GM13976 (cell line): ENCODE results near the gene XRCC3.

Source experiments
- DNase-seq: peaks from one replicate; pipeline ENCODE4 v3.0.0; 2012; ENCODE audit warnings: low spot score
- in situ Hi-C: fragments of 300-500 bp; cut with MboI; formaldehyde crosslinking; loops from one replicate; pipeline ENCODE4 v1.12.0; 2022; ENCODE audit warnings: low sequenced_read_pairs, mixed read lengths, inconsistent platforms; ENCODE audit not compliant: unreplicated experiment
- TF ChIP-seq, protein P1 (sequence below): IDR thresholded peaks from 2 replicates; pipeline ENCODE4 v1.5.1; 2012; ENCODE audit warnings: borderline replicate concordance, mild to moderate bottlenecking; ENCODE audit not compliant: insufficient read depth; ENCODE audit errors: extremely low read depth, missing control alignments, control extremely low read depth

The XRCC3 gene

DNA sequence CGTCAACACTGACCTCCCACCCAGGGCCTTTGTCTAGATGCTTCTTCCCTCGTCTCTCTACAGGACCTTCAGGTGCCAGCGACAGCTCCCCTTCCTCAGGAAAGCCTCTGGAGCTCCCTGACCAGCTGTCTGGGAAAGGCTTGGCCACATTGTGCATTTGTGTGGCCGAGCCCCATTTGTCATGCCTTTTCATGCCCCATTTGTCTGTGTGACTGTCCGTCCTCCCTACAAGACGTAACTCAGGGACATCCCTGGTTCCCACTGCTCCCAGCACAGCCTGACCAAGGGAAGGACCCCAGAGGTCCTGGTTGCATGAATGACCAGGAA lies 24.2 kb upstream of the XRCC3 start:
- DNase-seq = no peak
- in situ Hi-C loops = no loop called here
- TF ChIP-seq, protein P1, sequence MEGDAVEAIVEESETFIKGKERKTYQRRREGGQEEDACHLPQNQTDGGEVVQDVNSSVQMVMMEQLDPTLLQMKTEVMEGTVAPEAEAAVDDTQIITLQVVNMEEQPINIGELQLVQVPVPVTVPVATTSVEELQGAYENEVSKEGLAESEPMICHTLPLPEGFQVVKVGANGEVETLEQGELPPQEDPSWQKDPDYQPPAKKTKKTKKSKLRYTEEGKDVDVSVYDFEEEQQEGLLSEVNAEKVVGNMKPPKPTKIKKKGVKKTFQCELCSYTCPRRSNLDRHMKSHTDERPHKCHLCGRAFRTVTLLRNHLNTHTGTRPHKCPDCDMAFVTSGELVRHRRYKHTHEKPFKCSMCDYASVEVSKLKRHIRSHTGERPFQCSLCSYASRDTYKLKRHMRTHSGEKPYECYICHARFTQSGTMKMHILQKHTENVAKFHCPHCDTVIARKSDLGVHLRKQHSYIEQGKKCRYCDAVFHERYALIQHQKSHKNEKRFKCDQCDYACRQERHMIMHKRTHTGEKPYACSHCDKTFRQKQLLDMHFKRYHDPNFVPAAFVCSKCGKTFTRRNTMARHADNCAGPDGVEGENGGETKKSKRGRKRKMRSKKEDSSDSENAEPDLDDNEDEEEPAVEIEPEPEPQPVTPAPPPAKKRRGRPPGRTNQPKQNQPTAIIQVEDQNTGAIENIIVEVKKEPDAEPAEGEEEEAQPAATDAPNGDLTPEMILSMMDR = no peak

DNA sequence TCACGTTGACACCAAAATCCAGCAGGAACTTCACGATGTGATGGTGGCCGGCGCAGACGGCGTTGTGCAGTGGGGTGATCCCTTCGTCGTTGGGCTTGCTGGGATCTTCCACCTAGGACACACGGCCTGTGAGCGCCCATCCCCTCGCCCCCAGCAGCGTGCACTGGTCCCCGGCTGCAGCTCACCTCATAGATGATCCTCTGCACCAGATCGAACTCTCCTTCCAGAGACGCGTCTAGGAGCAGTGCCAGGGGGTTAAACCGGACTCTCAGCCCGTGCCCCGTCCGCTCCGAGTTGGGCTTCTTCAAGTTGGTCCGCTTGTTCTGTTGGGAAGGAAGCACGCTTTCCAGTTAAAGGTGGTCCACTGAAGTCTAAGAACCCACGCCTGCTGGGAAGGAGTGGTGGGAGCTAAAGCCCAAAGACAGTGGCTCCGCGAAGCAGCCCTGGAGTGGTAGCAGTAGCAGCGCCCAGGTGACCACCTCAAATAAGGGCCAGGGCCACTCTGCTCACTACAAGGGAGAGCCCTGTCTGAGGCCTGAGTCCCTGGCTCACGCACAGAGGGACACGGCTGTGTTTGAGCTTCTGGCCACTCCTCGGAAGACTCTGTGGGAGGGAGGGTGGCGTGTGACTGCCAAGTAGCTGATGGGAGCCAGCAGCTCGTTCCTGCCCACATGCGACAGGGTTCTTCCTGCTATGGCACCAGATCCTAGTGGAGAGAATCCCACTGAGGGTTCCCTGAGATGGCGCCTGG lies 23.6 kb upstream of the XRCC3 start:
- TF ChIP-seq, protein P1 = no peak
- in situ Hi-C loops = no loop called here
- no peak for DNase-seq

DNA sequence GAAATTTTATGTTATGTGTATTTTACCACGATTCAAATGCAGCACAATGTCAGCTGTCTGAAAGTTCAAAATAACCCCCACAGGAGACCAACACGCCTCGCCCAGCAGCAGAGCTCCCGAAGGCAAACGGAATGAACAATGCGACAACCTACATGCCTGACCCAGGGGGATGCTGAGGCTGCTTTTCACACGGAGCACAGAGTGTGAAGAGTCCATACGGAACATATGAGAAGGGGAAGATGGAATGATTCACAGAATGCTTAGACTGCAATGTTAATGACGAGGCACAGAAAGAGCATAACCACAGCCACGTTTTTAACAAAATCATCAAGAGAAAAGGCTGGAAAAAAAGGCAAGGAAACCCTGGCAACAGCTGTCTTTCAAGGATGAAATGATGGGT lies 22.9 kb upstream of the XRCC3 start:
- in situ Hi-C loops = no loop called here
- DNase-seq = no peak
- TF ChIP-seq, protein P1 = no peak

DNA sequence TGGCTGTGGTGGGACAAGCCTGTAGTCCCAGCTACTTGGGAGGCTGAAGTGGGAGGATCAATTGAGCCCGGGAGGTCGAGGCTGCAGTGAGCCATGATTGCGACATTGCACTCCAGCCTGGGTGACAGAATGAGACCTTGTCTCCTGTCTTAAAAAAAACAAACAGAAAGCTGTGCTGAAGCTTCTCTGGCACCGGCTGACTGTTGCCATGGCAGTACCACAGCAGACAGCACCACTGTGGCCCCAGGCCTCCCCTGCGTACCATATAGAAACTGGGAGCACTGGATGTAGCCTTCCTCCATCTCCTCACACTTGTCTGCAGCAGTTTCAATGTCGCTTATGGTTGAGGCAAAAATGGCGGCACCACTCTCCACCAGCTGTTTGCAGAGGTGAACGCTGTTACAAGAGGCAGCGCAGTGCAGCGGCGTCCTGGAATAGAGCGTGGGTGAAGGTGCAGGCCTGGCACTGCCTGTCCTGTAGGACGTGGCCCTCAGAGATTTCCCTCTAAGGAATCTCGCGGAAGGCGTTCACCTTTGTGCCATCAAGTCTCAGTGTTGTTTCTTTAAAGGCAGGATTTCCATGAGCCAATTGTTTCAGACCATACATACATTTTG lies 22.3 kb upstream of the XRCC3 start:
- DNase-seq = no peak
- TF ChIP-seq, protein P1 = no peak
- in situ Hi-C loops = no loop called here

DNA sequence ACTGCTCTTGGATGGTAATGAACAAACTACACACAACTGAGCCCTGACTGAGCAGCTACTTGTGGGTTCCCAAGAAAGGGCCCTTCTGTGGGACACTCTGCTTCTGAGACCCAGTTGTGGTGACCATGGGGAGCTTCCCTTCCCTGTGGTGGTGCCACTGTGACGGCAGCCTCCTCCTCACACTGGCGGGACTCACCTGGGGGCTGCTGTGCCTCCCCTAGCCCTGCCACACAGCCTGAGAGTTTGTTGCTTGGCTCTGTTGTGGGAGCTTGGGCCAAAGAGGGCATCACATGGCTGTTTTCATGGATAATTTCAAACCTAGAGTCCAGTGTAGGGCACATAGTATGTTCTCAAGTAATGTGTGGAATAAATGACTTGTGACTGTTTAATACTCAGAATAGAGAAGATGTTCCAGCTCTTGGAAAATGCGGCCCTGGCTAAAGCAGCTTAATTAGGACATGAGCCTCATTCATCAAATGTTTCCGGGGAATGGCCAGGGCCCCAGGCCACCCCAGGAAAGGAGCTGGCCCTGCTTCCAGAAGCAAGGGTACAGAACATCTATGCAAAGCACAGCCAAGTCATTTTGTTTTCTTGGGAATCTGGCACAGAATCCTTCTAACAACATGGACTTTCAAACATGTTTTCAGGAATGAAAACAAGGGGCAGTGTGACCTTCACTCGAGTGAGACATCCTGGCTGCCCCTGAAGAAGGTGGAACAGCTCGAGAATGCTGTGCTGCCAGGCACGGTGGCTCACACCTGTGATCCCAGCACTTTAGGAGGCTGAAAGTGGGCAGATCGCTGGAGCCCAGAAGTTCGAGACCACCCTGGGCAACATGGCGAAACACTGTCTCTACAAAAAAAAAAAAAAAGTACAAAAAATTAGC lies 21.5 kb upstream of the XRCC3 start:
- no peak for DNase-seq
- TF ChIP-seq, protein P1 = no peak
- in situ Hi-C loops = no loop called here

DNA sequence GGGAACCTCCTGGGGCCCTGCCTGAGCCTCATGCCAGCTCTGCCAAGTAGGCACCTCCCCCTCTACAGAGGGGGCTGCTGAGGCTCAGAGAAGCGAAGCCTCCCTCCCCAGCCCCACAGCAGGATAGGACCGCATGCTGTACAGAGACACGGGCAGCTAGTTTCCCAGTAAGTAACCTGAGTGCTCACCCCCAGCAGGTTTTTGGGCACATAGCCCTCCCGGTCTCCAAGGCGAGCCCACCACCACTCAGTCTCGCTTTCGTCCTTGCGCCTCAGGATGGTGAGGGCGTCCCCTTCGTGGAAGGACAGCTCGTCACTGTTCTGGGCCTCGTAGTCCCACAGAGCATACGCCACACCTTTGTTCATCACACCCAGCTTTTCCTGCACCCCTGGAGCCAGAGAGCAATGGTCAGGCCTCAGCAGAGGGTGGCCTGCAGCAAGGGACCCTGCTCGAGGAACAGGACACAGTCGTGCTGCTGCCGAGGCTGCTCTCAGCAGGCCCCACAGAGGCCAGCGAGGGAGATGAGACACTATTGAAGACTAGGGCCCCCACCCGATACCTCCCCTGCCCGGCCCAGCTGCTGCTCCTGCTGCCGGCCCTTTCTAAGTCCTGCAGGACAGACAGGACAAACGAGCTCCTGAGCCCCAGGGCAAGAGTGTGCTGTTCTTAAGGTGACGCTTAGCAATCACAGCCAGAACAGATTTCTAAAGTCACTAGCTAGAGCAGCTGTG lies 20.7 kb upstream of the XRCC3 start:
- TF ChIP-seq, protein P1 = no peak
- DNase-seq = no peak
- in situ Hi-C loops = no loop called here
